GM12878 (cell line): ENCODE results near the gene S1PR3. TPM values are rescaled to one million over a fixed set of nuclear protein-coding genes. Genes with fewer than 3 reads are reported as not detected.

Experiments
- BHLHE40 ChIP-seq, 2 experiments: fragments of 450-650 bp in 1 of 2; IDR thresholded peaks; 2 replicates each; pipeline ENCODE4 v1.6.1; 2011 to 2017; ENCODE audit warnings: low read depth in 2 of 2, borderline replicate concordance in 1 of 2, improper control_type of control experiment in 1 of 2, low read length in 1 of 2, mild to moderate bottlenecking in 1 of 2
- HDAC6 ChIP-seq: fragments of 200-600 bp; sonication (generic); IDR thresholded peaks from one replicate; pipeline ENCODE4 v1.8.0; 2017; ENCODE audit warnings: antibody characterized with exemption; ENCODE audit not compliant: unreplicated experiment
- JUNB ChIP-seq: IDR thresholded peaks from 2 replicates; pipeline ENCODE4 v1.6.1; 2016; ENCODE audit warnings: antibody characterized with exemption, mild to moderate bottlenecking
- MXI1 ChIP-seq: fragments of 150-350 bp; IDR thresholded peaks from 2 replicates; pipeline ENCODE4 v1.6.1; 2011; ENCODE audit warnings: low read depth, mild to moderate bottlenecking, inconsistent platforms, low read length, improper control_type of control experiment
- NFYB ChIP-seq: IDR thresholded peaks from 2 replicates; pipeline ENCODE4 v1.6.1; 2011; ENCODE audit warnings: low read depth, mild to moderate bottlenecking, low read length, improper control_type of control experiment, moderate library complexity; ENCODE audit not compliant: insufficient read depth
- POLR2AphosphoS2 ChIP-seq: IDR thresholded peaks from 2 replicates; pipeline ENCODE4 v1.6.1; 2011; ENCODE audit warnings: low read depth, mild to moderate bottlenecking, low read length, improper control_type of control experiment, moderate library complexity
- RCOR1 ChIP-seq: conservative IDR thresholded peaks from 2 replicates; pipeline ENCODE4 v1.6.1; 2012; ENCODE audit warnings: low read depth, low read length, improper control_type of control experiment
- SIX5 ChIP-seq: IDR thresholded peaks from 2 replicates; pipeline ENCODE4 v1.6.1; 2011; ENCODE audit warnings: mild to moderate bottlenecking, low read depth, low read length, moderate library complexity; ENCODE audit not compliant: severe bottlenecking
- SPI1 ChIP-seq: IDR thresholded peaks from 2 replicates; pipeline ENCODE4 v1.6.1; 2011; ENCODE audit warnings: low read depth, mild to moderate bottlenecking, low read length, moderate library complexity, borderline replicate concordance; ENCODE audit not compliant: insufficient read depth
- ZNF622 ChIP-seq: fragments of 450-650 bp; IDR thresholded peaks from 2 replicates; pipeline ENCODE4 v1.6.1; 2017; ENCODE audit warnings: mild to moderate bottlenecking, inconsistent platforms
- polyA plus RNA-seq, 11 experiments: library from polyadenylated mRNA; depleted of rRNA in 4 of 11; unstranded in 6 of 11; stranded (reverse) in 5 of 11; fragments of >200 nt; fragmentation: Nextera tagmentation in 4 of 11; fragmentation: Illumina TruSeq in 1 of 11; extraction: Ambion mirVana in 4 of 11; extraction: Trizol in 1 of 11; gene quantifications; 1 replicate in 1 of 11; 2 replicates in 10 of 11; pipeline versions ENCODE4 v1.2.1 to v1.2.3, GENCODE V29; 2011 to 2016; ENCODE audit warnings: inconsistent platforms in 2 of 11, missing spikeins in 2 of 11, low read depth in 1 of 11
- total RNA-seq, 4 experiments: library from RNA; depleted of rRNA in 3 of 4; stranded (reverse); fragments of >200 nt in 3 of 4; fragmentation: Illumina TruSeq in 1 of 4; extraction: Trizol in 1 of 4; gene quantifications; 2 replicates each; pipeline versions ENCODE4 v1.2.1 to v1.2.3, GENCODE V29; 2013 to 2021
- TF ChIP-seq, protein P1 (sequence below): fragments of 450-650 bp; IDR thresholded peaks from 2 replicates; pipeline ENCODE4 v1.6.1; 2016; ENCODE audit warnings: mild to moderate bottlenecking, moderate library complexity, borderline replicate concordance
- TF ChIP-seq, protein P2 (sequence below): IDR thresholded peaks from 2 replicates; pipeline ENCODE4 v1.6.1; 2012; ENCODE audit warnings: mild to moderate bottlenecking, low read depth, low read length

The S1PR3 gene
- total and polyA plus RNA-seq, 10 of the 15 experiments (the other 5 are each of a cell fraction or from before 2014, with no cell fraction given): 0.01 to 0.18 (median 0.01) TPM; not detected in 7

DNA sequence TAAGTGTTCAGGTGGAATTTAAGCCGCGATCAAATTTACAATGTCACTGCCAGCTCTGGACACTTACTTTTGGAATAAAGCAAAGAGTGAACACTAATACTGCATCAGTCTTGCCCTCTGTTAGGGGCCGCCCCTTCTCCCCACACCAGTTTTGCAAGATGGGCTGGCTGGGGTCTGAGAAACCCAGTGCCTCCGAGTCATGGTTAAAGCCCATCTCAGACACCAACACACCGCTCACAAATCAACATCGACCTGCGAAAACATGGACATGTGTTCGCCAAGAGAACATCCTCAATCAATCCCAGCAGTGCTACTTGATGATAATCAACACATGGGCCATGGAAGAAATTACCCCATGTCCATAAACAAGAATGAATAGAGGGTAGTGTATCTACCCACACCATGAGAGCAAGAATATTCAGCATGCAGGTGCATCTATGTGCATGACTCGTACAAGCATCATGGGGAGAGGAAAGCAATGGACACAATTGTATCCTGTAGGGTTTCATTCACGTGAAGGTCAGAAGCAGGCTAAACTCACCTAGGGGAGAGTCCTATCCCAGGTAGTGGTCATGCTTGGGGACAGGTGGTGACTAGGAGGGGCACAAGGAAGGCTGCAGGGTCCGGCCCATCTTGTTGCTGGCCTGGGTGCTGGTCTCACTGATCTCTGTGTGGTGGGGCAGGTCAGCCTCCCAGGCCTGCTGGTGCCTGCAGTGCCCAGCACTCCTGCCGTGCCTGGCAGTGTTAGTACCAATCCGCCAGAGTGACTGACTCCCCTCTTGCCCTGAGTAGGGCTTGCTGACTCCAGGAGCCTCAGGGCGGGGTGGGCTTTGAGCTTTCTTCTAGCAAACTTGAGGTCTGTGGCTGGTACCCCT is 5.0 kb downstream of the S1PR3 start (continued):
- TF ChIP-seq, protein P1, sequence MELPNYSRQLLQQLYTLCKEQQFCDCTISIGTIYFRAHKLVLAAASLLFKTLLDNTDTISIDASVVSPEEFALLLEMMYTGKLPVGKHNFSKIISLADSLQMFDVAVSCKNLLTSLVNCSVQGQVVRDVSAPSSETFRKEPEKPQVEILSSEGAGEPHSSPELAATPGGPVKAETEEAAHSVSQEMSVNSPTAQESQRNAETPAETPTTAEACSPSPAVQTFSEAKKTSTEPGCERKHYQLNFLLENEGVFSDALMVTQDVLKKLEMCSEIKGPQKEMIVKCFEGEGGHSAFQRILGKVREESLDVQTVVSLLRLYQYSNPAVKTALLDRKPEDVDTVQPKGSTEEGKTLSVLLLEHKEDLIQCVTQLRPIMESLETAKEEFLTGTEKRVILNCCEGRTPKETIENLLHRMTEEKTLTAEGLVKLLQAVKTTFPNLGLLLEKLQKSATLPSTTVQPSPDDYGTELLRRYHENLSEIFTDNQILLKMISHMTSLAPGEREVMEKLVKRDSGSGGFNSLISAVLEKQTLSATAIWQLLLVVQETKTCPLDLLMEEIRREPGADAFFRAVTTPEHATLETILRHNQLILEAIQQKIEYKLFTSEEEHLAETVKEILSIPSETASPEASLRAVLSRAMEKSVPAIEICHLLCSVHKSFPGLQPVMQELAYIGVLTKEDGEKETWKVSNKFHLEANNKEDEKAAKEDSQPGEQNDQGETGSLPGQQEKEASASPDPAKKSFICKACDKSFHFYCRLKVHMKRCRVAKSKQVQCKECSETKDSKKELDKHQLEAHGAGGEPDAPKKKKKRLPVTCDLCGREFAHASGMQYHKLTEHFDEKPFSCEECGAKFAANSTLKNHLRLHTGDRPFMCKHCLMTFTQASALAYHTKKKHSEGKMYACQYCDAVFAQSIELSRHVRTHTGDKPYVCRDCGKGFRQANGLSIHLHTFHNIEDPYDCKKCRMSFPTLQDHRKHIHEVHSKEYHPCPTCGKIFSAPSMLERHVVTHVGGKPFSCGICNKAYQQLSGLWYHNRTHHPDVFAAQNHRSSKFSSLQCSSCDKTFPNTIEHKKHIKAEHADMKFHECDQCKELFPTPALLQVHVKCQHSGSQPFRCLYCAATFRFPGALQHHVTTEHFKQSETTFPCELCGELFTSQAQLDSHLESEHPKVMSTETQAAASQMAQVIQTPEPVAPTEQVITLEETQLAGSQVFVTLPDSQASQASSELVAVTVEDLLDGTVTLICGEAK: no peak
- no peak for TF ChIP-seq JUNB
- no peak for TF ChIP-seq POLR2AphosphoS2
- TF ChIP-seq NFYB: no peak
- no peak for TF ChIP-seq BHLHE40 (IDR thresholded peaks at IDR 0.05; ENCODE audit: borderline replicate concordance in 1 of 2, low read depth in 2 of 2, low read length in 1 of 2)
- no peak for TF ChIP-seq SPI1
- TF ChIP-seq, protein P2, sequence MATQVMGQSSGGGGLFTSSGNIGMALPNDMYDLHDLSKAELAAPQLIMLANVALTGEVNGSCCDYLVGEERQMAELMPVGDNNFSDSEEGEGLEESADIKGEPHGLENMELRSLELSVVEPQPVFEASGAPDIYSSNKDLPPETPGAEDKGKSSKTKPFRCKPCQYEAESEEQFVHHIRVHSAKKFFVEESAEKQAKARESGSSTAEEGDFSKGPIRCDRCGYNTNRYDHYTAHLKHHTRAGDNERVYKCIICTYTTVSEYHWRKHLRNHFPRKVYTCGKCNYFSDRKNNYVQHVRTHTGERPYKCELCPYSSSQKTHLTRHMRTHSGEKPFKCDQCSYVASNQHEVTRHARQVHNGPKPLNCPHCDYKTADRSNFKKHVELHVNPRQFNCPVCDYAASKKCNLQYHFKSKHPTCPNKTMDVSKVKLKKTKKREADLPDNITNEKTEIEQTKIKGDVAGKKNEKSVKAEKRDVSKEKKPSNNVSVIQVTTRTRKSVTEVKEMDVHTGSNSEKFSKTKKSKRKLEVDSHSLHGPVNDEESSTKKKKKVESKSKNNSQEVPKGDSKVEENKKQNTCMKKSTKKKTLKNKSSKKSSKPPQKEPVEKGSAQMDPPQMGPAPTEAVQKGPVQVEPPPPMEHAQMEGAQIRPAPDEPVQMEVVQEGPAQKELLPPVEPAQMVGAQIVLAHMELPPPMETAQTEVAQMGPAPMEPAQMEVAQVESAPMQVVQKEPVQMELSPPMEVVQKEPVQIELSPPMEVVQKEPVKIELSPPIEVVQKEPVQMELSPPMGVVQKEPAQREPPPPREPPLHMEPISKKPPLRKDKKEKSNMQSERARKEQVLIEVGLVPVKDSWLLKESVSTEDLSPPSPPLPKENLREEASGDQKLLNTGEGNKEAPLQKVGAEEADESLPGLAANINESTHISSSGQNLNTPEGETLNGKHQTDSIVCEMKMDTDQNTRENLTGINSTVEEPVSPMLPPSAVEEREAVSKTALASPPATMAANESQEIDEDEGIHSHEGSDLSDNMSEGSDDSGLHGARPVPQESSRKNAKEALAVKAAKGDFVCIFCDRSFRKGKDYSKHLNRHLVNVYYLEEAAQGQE: no peak
- TF ChIP-seq RCOR1: no peak
- TF ChIP-seq ZNF622: no peak
- TF ChIP-seq SIX5: no peak
- no peak for TF ChIP-seq HDAC6
- TF ChIP-seq MXI1: no peak
